Stimulated activated CD4-positive, alpha-beta T cell treated with anti-CD3 and anti-CD28 coated beads, Interleukin-4, amount 100 ng/mL, for 4 hours (primary cell): Measurements from ENCODE around the gene TNS1.
"Not testable (repeated sequence)": the region's sequence is repeated elsewhere in the genome, so short reads cannot be mapped to it uniquely, and the experiment has no call there.

Experiments used
- DNase-seq, 2 experiments: peaks; one replicate each; pipeline ENCODE4 v3.0.0-alpha.2; 2020

Gene TNS1

DNA sequence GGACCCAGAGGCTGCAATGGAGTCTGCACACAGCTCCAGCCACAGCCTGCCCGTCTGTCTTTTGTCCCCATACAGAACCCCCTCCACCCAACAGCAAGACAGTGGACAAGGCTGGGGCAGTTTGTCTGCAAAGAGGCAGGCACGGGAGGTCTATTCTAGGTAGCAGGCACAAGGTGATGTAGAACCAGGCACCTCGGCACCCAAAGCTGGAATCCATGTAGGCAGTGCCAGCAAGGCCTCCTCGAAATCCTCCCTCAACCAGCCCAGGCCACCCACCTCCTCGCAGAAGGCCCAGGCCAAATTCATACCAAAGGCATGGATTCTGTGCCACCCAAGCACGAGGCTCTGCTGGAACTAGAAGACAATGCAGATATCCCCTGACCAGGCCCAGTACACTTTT is 179.2 kb downstream of the TNS1 start:
- no peak for DNase-seq

DNA sequence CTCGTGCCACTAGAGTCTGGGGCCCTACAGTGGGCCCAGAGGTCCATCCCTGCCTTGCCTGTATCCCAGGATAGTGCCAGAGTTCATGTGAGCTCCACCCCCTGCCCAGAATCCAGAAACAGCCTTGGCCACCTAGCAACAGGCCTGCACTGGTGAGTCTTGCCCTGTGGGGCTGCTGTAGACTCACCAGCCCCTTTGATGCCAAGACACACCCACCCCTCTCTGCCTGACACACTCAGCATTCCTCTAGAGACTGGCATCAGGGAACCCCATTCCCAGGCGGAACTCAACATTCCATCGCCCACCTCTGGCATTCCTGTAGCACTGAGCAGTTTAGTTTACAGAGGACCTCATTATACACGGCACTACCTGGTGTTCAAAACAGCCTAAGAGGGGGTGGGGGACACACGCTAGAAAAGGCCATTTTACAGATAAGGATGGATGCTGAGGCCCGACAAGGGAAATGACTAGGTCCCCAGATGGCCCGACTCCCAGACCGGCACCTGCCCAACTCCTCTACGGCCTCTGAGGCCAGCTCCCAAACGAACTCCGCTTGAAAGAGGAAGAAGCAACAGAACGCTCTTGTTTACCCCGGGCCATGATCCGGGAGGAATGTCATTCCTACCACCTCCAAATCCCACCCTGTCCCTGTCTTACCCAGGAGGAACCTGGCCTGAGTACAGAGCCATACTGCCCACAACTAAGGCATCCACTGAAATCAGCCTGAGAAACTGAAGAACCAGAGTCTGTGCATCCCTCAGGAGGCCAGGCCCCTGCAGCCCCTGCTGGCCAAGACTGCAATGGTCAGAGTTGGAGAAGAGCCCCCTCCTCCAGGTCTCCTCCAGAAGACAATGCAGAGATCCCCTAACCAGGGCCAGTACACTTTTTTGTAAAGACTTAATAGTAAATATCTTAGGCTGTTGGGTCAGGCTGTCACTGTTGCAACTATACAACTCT is 180.2 kb downstream of the TNS1 start:
- DNase-seq: no peak

DNA sequence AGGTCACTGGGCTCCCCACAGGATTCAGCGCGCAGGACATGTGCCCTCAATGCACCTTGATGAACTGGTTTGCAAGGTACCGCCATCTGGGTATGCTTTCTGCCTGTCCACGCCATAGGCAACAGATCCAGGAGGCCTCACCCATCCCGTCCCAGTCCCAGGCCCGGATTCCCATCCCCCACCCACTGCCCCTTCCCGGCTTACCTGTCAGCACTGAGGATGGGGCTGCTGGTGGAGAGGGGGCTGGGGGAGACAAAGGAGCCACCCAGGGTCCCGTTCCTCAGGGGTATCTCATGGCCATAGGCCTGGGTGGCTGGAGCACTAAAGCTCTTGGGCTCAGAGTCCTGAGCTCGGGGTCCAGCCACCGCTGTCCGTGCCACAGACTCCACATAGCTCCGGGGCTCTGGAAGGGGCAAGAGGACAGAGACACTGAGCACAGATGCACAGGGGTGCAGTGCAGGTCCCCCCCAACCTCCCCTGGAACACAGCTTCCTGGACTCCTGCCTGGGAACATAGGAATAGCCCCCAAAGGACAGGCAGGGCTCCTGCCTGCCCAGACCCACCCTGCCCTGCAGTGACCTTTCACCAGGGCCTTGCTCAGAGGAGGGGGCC is 181.2 kb downstream of the TNS1 start:
- no peak for DNase-seq

DNA sequence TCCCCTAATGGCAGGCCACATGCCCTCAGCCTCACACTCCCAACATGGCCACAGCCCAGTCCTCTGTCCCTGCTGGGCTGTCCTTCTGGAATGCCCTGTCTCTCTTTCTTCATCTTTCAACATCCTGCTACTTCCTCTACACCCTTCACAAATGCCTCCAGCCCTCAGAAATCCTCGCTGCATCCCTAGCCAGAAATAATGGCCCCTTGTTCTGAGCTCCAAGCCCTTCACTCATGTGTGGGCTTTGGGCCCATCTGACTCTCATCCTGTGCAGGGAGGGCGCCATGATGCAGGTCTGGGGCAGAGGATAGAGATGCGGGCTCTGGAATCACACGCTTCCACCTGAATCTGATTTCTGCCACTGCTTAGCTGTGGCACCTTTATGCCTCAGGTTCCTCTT is 181.9 kb downstream of the TNS1 start:
- DNase-seq: no peak

DNA sequence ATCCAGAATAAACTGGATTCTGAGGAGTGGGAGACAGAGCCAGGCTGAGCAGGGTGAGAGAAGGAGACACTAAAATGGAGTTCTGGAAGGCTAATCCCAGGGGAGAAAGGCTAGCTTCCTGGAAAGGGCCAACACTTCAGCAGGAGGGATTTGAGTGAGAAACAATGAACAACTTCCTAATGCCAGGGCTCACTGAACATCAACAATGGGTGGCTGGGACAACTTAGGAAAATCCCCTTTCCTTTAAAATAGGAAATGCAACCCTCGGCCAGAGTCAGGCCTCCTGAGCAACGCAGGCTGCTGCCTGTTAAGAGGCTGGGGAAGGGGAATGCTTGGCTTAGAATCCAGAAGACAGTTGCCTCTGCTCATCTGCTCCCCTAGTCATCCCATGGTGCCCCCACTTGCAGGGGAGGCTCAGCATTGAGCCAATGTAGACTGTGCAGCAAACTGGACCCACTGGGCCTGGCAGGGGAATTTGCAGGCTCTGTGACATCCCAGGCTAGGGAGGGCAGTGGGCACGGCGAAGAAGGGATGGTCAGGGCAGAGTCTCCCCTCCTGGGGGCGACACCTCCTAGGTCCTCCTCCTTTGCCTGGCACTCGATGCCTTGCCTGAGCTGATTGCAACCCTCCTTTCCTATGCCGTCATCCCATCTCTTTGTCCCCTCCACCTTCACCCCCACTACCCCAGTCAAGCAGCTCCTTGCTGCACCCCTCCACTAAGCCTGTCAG is 182.5 kb downstream of the TNS1 start:
- DNase-seq: no peak

DNA sequence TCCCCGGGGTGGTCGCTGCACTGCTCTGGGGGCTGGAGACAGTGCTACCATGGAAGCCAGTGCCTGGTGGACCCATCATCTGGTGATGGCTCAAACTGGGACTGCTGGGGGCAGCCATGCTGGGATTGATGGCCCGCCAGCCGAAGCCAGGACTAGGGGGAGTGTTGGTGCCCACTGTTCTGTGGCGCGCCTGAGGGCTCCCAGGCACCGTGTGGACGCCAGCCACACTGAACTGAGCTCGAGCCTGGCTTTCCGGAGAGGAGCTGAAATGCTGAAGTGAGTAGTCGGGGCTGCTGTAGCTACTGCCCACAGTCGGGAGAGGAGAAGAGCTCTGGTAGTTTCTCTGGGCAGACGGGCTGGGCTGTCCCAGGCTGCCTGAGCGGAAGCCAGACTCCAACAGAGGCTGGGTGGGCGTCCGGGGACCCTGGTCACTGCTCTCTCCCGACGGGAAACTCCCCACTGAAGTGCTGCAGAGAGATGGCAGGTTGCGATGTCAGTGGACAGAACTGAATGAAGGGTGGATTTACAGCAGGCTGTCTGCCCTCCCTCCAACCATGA is 184.4 kb downstream of the TNS1 start:
- DNase-seq: no peak

DNA sequence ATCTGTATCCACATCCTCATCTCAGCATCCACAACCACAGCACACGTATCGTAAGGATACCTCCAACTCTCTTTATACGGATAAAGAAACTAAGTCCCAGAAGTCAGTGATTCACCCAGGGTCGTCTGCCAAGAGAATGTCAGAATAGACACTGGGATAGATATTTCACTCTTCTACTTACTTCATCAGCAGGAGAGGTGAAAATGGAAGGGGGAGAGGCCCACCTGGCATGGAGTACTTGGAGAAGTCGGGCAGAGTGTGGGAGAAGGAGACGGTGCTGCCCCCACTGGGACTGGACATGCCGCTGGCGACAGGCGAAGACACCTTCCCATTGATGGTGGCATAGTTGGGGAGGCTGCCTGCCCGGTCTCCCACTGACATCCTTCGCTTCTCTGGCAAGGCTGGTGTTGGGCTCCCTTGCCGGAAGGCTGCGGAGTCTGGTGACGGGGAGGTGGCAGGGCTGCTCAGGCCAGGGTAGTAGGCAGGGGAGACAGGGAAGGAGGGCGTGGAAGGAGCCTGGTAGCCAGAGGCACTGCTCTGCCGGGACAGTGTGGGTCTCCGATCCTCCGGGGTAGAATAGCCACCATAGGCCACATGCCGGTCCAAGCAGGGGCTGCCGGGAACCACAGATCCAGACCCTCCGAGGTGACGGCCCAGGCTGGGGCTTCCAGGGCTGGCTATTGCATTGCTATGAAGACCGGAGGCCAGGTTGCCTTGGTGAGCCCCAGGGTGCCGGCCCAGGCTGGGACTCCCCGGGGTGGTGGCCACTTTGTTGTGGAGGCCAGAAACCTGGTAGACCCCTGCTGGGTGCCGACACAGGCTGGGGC is 185.1 kb downstream of the TNS1 start:
- no peak for DNase-seq

DNA sequence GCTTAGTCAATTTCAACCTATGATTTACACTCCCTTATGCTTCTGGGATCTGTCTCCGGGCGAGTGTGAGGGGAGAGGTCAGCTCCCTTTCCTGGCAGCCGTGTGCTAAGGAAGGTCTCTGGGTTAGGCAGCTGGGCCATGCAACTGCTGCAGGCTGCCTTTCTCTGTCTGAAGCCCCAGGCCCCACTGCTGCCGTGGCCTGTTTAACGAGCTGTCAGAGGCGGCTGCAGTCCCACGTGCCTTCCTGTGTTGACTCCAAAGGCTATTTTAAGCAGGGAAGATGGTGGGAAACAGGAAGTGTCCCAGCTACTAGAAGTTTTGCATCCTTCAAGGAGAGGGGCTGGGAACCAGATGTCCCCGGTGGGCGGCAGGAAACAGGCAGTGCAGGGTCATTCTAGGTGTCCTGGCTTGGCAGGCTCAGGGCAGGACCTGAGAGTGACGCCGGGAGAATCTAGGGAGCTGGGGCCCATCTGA is 186.4 kb downstream of the TNS1 start:
- no peak for DNase-seq

DNA sequence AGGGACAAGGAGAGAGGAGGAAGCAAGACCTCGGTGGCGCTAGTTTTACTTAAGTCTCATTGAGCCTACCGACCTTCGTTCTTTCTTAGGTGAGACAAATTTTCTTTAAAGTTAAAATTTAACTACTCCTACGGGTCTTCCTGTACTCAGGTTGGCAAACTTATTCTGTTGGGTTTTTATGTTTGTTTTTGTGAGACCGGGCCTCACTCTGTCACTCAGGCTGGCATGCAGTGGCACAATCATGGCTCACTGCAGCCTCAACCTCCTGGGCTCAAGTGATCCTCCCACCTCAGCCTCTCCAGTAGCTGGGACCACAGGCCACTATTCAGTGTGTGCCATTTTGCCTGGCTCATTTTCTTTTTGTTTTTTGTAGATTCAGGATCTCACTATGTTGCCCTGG is 189.0 kb downstream of the TNS1 start:
- no peak for DNase-seq

DNA sequence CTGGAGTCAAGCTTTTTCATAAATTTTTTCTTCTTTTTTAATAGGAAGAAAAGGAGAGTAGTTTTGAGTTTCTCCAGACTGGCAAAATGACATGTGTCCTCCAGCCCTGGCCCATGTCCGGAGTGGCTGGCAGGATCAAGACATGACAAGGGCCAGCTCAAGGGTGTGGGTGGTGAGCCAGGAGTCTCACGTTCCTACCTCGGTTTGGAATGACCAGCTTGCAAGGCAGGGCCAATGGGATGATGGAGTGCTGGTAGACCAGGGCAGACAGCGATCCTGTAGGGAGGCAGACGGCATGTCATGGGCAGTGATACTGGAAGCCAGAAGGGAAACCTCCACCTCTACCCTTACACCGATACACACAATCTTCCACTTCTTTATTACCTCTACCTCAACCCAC is 190.6 kb downstream of the TNS1 start:
- DNase-seq: no peak

DNA sequence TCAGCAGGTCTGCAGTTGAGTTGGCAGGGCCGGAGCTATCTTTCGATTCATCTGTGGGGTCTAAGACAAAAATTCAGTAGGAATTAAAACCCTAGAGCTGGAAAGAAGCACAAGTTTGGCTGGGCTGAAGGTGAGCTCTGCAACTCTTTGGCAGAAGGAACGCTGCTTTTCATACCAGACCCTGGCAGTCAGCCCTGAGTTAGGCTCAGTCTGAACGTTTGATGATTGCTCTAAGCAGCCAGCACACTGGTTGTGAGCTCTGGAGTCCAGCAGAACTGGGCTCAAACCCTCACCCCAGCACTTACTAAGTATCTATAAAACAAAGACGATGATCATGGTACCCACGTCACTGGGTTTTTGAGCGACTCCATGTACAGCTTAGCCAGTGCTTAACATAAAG is 192.5 kb downstream of the TNS1 start:
- no peak for DNase-seq

DNA sequence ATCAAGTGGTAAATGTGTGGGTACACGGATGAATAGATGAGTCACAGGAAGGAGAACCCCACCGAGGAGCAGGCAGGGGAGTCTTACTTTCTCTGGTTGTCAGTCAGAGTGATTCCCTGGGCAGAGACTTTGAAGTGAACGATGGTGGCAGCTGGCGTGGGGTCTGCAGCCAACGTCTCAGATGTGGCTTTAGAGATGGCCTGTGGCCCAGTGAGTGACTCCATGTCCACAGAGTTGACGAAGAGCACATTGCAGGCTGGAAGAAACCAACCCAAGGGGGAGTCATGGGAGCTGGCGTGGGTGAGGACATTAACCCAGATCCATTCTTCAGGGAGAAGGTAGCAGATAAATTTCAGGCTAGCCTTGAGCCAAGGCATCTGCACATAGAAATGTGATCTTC is 193.1 kb downstream of the TNS1 start:
- DNase-seq: no peak

DNA sequence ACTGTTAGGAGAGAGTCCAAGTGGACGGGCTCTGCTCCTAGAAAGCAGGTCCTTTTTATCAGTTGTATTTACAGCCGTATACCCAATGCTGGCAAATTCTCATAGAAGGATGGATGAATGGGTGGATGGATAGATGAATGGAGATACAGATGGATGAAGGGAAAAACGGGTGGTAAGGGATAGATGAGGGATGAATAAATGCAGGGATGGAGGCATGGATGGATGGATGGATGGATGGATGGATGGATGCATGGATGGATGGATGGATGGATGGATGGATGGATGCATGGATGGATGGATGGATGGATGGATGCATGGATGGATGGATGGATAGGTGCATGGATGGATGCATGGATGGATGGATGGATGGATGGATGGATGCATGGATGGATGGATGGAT is 193.8 kb downstream of the TNS1 start:
- not testable (repeated sequence) for DNase-seq

DNA sequence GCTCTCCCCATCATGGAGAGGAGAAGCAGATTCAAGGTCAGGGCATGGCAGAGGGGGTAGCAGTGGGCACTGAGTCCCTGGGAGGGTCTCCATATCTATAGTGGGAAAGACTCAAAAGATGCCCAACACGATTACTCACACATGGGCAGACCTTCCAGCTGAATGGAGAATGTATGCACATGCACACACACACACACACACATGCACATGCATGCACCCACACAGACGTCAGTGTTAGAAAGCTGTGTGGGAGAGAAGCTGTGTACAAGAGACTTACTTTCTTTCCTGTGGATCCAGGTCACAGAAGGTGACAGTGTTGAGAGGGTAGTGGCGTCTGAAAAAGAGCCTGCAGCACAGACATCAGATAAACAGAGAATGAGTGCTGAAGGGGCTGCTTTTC is 194.5 kb downstream of the TNS1 start:
- no peak for DNase-seq

DNA sequence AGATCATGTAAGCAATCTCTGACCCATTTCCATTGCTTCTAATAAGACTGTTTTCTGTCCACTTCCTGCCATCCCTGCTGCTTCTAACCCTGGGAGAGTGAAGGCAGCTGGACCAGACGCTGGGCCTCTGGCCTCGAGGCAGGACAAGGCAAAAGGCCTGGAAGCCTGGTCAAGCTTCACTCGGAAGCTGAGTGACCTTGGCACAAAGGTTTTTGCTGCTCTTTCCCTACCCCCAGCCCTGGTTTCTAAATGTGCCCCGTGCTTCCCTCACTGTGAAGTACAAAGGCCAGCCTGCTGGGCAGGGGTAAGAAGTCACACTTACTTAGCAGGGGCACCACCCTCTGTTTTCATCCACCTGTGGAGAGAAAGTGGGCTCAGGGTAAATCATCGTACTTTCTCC is 195.0 kb downstream of the TNS1 start:
- no peak for DNase-seq

DNA sequence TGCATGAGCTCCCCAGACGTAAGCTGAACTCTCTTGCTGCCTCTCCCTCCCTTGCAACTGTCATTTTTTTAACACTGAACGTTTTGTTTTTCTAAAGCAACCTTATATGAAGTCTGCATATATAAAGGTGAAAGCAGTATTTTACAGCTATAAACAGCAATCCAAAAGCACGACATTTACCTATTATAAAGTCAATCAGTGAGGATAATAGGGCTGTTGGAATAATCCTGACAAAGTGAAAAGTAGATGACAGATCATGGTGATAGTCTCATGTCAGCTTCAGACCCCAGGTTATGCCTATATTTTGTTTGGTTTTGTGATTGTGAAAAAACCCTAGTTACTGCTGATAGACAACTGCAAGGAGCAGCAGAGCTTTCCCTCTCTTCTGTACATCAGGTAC is 195.8 kb downstream of the TNS1 start:
- no peak for DNase-seq

DNA sequence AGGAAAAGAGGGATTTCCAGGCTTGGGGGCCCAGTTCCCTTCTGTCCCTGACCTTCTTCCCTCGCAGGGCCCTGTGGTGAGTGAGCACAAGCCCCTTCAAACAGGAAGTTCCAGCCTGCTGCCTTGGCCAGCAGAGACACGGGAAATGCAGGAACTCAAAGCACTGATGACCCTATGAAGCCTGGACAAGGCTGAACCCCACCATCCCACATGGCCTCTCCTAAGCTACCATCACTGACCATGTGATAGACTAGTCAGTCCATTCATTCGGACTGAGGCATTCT is 196.4 kb downstream of the TNS1 start:
- DNase-seq: no peak

DNA sequence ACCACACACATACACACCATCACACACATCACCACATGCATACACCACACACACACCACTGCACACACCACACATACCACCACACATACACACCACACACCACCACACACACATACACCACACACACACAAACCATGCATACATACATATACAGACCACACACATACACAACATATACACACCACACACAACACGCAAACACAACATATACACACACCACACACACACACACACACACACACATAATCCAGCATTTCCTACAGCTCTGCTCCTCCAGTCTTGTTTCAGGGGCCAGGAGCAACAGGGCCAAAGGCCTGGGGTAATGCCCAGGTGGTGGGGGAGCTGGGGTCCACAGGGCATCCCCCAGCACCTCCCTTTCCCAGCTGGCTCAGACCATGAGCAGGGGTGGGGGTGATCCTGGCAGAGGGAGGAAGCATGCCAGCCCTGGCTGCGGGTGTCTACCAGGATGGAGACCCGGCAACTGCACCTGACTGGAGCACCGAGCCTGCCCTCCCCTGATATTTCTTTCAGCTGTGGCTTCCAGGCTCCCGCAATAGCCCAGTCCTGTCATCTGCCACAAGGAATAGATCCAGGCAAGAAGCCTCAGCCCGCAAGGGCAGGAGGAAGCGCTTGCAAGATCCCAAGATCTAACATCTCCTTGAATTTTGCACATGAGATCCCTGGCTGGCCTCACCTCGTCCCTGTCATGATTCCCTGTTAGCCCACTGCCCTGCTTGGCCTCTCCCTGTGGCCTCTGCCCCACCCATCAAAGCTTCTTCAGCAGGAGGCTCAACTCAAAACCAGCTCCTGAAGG is 196.9 kb downstream of the TNS1 start:
- DNase-seq: no peak

DNA sequence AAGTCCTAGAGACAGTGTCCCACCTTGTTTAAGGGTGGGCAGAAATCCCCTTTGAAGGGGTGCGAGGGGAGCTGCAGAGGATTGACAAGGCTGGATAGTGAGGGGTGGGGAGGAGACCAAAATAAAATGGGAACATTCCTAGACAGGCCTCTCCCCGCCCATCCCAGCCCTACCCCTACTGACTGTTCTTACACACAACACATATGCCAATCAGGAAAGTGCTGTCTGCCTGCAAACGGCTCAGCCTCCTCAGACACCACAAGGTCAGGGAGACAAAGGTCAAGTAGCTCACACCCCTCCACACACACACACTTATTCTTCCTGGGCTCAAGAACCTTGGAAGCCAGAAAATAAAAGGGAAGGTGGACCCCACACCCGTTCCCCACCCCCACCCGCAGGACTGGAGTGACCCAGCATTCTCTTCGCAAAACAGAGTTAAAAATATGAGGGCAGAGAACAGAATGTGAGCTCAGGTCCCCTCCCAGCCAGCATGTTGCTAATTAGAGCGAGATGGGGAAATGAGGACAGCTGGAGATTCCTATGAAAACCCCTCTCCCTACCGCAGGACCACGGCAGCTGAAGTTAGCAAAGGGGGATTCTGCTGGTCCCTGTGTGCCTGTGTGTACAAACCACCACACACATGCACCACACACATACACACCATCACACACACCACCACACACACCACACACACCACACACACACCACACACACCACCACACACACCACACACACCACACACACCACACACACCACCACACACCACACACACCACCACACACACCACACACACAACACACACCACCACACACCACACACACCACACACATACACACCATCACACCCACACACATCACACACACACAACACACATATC is 197.8 kb downstream of the TNS1 start:
- DNase-seq: no peak

DNA sequence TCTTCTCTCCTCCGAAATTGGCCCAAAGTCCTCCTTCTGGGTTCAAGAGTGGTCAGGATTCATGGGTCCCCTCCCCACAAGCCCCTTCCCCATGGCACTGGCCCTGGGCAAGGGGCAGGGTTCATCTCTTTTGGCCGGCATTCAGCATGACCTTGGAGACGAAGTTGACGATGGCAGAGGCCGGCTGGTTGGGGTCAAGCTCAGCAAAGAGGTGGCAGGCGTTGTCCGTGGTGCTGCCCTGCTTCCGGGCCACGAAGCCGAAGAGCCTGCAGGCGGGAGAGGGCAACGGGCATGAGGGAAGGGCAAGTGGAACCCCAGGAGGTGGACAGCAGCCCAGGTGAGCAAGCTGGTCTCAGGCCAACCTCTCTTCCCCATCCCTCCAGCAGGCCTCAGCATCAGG is 198.5 kb downstream of the TNS1 start:
- no peak for DNase-seq

DNA sequence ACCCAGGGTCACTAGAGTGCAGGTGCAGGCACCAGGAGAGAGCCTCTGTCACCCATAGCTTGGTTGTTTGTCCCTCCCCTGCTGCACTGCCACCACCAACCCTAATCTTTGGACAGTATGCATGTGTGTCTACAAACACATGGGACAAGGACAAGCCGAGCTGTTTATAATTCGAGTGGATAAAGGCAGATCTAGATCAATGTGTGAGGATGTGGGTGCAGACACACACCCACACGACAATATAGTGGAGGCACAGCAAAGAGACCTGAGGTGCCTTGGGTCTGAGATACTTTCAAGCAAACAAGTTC is 199.2 kb downstream of the TNS1 start:
- DNase-seq: no peak
